ENCODE measurements around the gene MAP2K6. TPM values are rescaled to one million over a fixed set of nuclear protein-coding genes. Genes with fewer than 3 reads are reported as not detected.

The MAP2K6 gene
- total RNA-seq, 1 experiment from 2014 or later = 43.0 TPM

- H3K36me3 Mint-ChIP-seq = no peaks in the 10 kb centered on the region
- TF ChIP-seq, protein P1, sequence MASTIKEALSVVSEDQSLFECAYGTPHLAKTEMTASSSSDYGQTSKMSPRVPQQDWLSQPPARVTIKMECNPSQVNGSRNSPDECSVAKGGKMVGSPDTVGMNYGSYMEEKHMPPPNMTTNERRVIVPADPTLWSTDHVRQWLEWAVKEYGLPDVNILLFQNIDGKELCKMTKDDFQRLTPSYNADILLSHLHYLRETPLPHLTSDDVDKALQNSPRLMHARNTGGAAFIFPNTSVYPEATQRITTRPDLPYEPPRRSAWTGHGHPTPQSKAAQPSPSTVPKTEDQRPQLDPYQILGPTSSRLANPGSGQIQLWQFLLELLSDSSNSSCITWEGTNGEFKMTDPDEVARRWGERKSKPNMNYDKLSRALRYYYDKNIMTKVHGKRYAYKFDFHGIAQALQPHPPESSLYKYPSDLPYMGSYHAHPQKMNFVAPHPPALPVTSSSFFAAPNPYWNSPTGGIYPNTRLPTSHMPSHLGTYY (CRISPR knock-in tag; IDR thresholded peaks at IDR 0.05) = no peak
- TF ChIP-seq SOX15 (CRISPR knock-in tag; IDR thresholded peaks at IDR 0.05) = no peak
- no peak for TF ChIP-seq MXD4 (CRISPR knock-in tag; IDR thresholded peaks at IDR 0.05; ENCODE audit: borderline replicate concordance)
- no peak for TF ChIP-seq SP1 (CRISPR knock-in tag; conservative IDR thresholded peaks at IDR 0.05)
- TF ChIP-seq ZNF219 (CRISPR knock-in tag; IDR thresholded peaks at IDR 0.05; ENCODE audit: borderline replicate concordance) = no peak
- no peak for TF ChIP-seq ZNF263 (CRISPR knock-in tag; IDR thresholded peaks at IDR 0.05; ENCODE audit: low read depth)
- no peak for TF ChIP-seq ATF1 (CRISPR knock-in tag; IDR thresholded peaks at IDR 0.05)
- peak; percentile 54; the same call in 1 of the 2 replicates for TF ChIP-seq ETV6 (CRISPR knock-in tag; IDR thresholded peaks at IDR 0.05)
- TF ChIP-seq ZNF532 (CRISPR knock-in tag; IDR thresholded peaks at IDR 0.05; ENCODE audit: borderline replicate concordance) = no peak
- no peak for TF ChIP-seq RELA (CRISPR knock-in tag; IDR thresholded peaks at IDR 0.05; ENCODE audit: borderline replicate concordance)
- TF ChIP-seq SMAD3 (CRISPR knock-in tag; IDR thresholded peaks at IDR 0.05; ENCODE audit: borderline replicate concordance) = no peak
- TF ChIP-seq, protein P2, sequence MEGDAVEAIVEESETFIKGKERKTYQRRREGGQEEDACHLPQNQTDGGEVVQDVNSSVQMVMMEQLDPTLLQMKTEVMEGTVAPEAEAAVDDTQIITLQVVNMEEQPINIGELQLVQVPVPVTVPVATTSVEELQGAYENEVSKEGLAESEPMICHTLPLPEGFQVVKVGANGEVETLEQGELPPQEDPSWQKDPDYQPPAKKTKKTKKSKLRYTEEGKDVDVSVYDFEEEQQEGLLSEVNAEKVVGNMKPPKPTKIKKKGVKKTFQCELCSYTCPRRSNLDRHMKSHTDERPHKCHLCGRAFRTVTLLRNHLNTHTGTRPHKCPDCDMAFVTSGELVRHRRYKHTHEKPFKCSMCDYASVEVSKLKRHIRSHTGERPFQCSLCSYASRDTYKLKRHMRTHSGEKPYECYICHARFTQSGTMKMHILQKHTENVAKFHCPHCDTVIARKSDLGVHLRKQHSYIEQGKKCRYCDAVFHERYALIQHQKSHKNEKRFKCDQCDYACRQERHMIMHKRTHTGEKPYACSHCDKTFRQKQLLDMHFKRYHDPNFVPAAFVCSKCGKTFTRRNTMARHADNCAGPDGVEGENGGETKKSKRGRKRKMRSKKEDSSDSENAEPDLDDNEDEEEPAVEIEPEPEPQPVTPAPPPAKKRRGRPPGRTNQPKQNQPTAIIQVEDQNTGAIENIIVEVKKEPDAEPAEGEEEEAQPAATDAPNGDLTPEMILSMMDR (IDR thresholded peaks at IDR 0.05) = no peak
- TF ChIP-seq ZSCAN18 (CRISPR knock-in tag; IDR thresholded peaks at IDR 0.05) = no peak
- TF ChIP-seq NFE2L1 (CRISPR knock-in tag; IDR thresholded peaks at IDR 0.05) = no peak
- no peak for TF ChIP-seq NR2C2 (CRISPR knock-in tag; IDR thresholded peaks at IDR 0.05)
- TF ChIP-seq, protein P3, sequence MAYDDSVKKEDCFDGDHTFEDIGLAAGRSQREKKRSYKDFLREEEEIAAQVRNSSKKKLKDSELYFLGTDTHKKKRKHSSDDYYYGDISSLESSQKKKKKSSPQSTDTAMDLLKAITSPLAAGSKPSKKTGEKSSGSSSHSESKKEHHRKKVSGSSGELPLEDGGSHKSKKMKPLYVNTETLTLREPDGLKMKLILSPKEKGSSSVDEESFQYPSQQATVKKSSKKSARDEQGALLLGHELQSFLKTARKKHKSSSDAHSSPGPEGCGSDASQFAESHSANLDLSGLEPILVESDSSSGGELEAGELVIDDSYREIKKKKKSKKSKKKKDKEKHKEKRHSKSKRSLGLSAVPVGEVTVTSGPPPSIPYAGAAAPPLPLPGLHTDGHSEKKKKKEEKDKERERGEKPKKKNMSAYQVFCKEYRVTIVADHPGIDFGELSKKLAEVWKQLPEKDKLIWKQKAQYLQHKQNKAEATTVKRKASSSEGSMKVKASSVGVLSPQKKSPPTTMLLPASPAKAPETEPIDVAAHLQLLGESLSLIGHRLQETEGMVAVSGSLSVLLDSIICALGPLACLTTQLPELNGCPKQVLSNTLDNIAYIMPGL (CRISPR knock-in tag; IDR thresholded peaks at IDR 0.05) = no peak
- no peak for TF ChIP-seq JAZF1 (CRISPR knock-in tag; IDR thresholded peaks at IDR 0.05)
- TF ChIP-seq ZNF416 (CRISPR knock-in tag; IDR thresholded peaks at IDR 0.05) = no peak
- no peak for TF ChIP-seq KAT7 (CRISPR knock-in tag; IDR thresholded peaks at IDR 0.05; ENCODE audit: borderline replicate concordance)
- no peak for TF ChIP-seq CDX4 (CRISPR knock-in tag; IDR thresholded peaks at IDR 0.05; ENCODE audit: borderline replicate concordance)
- TF ChIP-seq EMX1 (CRISPR knock-in tag; IDR thresholded peaks at IDR 0.05) = no peak
- TF ChIP-seq, protein P4, sequence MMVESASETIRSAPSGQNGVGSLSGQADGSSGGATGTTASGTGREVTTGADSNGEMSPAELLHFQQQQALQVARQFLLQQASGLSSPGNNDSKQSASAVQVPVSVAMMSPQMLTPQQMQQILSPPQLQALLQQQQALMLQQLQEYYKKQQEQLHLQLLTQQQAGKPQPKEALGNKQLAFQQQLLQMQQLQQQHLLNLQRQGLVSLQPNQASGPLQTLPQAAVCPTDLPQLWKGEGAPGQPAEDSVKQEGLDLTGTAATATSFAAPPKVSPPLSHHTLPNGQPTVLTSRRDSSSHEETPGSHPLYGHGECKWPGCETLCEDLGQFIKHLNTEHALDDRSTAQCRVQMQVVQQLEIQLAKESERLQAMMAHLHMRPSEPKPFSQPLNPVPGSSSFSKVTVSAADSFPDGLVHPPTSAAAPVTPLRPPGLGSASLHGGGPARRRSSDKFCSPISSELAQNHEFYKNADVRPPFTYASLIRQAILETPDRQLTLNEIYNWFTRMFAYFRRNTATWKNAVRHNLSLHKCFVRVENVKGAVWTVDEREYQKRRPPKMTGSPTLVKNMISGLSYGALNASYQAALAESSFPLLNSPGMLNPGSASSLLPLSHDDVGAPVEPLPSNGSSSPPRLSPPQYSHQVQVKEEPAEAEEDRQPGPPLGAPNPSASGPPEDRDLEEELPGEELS (CRISPR knock-in tag; IDR thresholded peaks at IDR 0.05) = peak; percentile 47; the same call in 1 of the 2 replicates
- TF ChIP-seq, protein P5, sequence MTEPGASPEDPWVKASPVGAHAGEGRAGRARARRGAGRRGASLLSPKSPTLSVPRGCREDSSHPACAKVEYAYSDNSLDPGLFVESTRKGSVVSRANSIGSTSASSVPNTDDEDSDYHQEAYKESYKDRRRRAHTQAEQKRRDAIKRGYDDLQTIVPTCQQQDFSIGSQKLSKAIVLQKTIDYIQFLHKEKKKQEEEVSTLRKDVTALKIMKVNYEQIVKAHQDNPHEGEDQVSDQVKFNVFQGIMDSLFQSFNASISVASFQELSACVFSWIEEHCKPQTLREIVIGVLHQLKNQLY (CRISPR knock-in tag; IDR thresholded peaks at IDR 0.05) = no peak
- TF ChIP-seq CBFB (CRISPR knock-in tag; IDR thresholded peaks at IDR 0.05; ENCODE audit: low read depth) = 0 out of 2 replicates have a peak, but pooled peaks have one; percentile 45
Observed at GRCh38 chr17:69450131-69450530, 35.6 kb downstream of the MAP2K6 start.

More at GRCh38 chr17:69450131-69450530, 35.6 kb downstream of the MAP2K6 start:
- DNase-seq (ENCODE audit: low spot score) = no peak
- ATAC-seq = peak; percentile 5; the same call in 1 of the 2 replicates
- no peaks in the 10 kb centered on the region for H3K27me3 Mint-ChIP-seq (ENCODE audit: low read depth)
- peaks cover 72% of the 10 kb centered on the region for H3K4me1 Mint-ChIP-seq
- H3K4me3 Mint-ChIP-seq = peak overlapping the region; percentile 40
- H3K27ac Mint-ChIP-seq = peak overlapping the region; percentile 98
- no peaks in the 10 kb centered on the region for H3K9me3 Mint-ChIP-seq
- POLR2A ChIA-PET = no interaction called here
- CTCF ChIA-PET = interaction anchor here (1.6 kb wide), 1 partner anchor 12 kb away, joined by 5 read pairs; no protein-coding TSS in a partner anchor
